ENCODE data around the gene MACC1.

Gene MACC1

GRCh38 chr7:20158684-20159083, 58.5 kb downstream of the MACC1 start:
- Histone ChIP-seq H3K9ac (ENCODE audit: low read depth in 1 of 2, low read length in 2 of 2) (no peak overlapping the region), H3K9me3 (ENCODE audit: control insufficient read depth in 2 of 2, low read length in 2 of 2) (no peaks in the 10 kb centered on the region), H3K36me3 (ENCODE audit: control insufficient read depth in 2 of 2, insufficient read depth in 2 of 2, low read length in 2 of 2) (peaks cover 2 to 6% of the 10 kb centered on the region in 2 donors), H3K4me1 (ENCODE audit: control insufficient read depth in 2 of 2, insufficient read depth in 2 of 2, low read length in 2 of 2) (no peaks in the 10 kb centered on the region), H3K27ac (ENCODE audit: low read depth in 2 of 2, low read length in 2 of 2) (no peak overlapping the region), H3K27me3 (ENCODE audit: control insufficient read depth in 2 of 2, insufficient read depth in 2 of 2, low read length in 2 of 2) (no peaks in the 10 kb centered on the region), H3K4me3 (ENCODE audit: low read length in 2 of 2) (no peak overlapping the region)

GRCh38 chr7:20157456-20157855, 59.7 kb downstream of the MACC1 start:
- Histone ChIP-seq H3K4me3 (ENCODE audit: low read length in 2 of 2) (no peak overlapping the region), H3K27ac (ENCODE audit: low read depth in 2 of 2, low read length in 2 of 2) (no peak overlapping the region), H3K9me3 (ENCODE audit: control insufficient read depth in 2 of 2, low read length in 2 of 2) (no peaks in the 10 kb centered on the region), H3K9ac (ENCODE audit: low read depth in 1 of 2, low read length in 2 of 2) (no peak overlapping the region), H3K4me1 (ENCODE audit: control insufficient read depth in 2 of 2, insufficient read depth in 2 of 2, low read length in 2 of 2) (no peaks in the 10 kb centered on the region), H3K36me3 (ENCODE audit: control insufficient read depth in 2 of 2, insufficient read depth in 2 of 2, low read length in 2 of 2) (peaks cover 2 to 6% of the 10 kb centered on the region in 2 donors), H3K27me3 (ENCODE audit: control insufficient read depth in 2 of 2, insufficient read depth in 2 of 2, low read length in 2 of 2) (no peaks in the 10 kb centered on the region)

GRCh38 chr7:20153999-20154398, 63.2 kb downstream of the MACC1 start:
- H3K9me3 ChIP-seq (ENCODE audit: control insufficient read depth in 2 of 2, low read length in 2 of 2), result no peaks in the 10 kb centered on the region
- H3K27ac ChIP-seq (ENCODE audit: low read depth in 2 of 2, low read length in 2 of 2), result no peak overlapping the region
- H3K9ac ChIP-seq (ENCODE audit: low read depth in 1 of 2, low read length in 2 of 2), result no peak overlapping the region
- H3K36me3 ChIP-seq (ENCODE audit: control insufficient read depth in 2 of 2, insufficient read depth in 2 of 2, low read length in 2 of 2), result peaks cover 2 to 6% of the 10 kb centered on the region in 2 donors
- no peaks in the 10 kb centered on the region for H3K27me3 ChIP-seq (ENCODE audit: control insufficient read depth in 2 of 2, insufficient read depth in 2 of 2, low read length in 2 of 2)
- H3K4me3 ChIP-seq (ENCODE audit: low read length in 2 of 2), result no peak overlapping the region
- no peaks in the 10 kb centered on the region for H3K4me1 ChIP-seq (ENCODE audit: control insufficient read depth in 2 of 2, insufficient read depth in 2 of 2, low read length in 2 of 2)

GRCh38 chr7:20153567-20153966, 63.6 kb downstream of the MACC1 start:
- H3K9me3 ChIP-seq (ENCODE audit: control insufficient read depth in 2 of 2, low read length in 2 of 2), result no peaks in the 10 kb centered on the region
- peaks cover 2 to 6% of the 10 kb centered on the region in 2 donors for H3K36me3 ChIP-seq (ENCODE audit: control insufficient read depth in 2 of 2, insufficient read depth in 2 of 2, low read length in 2 of 2)
- H3K27ac ChIP-seq (ENCODE audit: low read depth in 2 of 2, low read length in 2 of 2), result no peak overlapping the region
- no peak overlapping the region for H3K9ac ChIP-seq (ENCODE audit: low read depth in 1 of 2, low read length in 2 of 2)
- no peak overlapping the region for H3K4me3 ChIP-seq (ENCODE audit: low read length in 2 of 2)
- H3K4me1 ChIP-seq (ENCODE audit: control insufficient read depth in 2 of 2, insufficient read depth in 2 of 2, low read length in 2 of 2), result no peaks in the 10 kb centered on the region
- H3K27me3 ChIP-seq (ENCODE audit: control insufficient read depth in 2 of 2, insufficient read depth in 2 of 2, low read length in 2 of 2), result no peaks in the 10 kb centered on the region

GRCh38 chr7:20152511-20152910, 64.7 kb downstream of the MACC1 start:
- no peak overlapping the region for H3K27ac ChIP-seq (ENCODE audit: low read depth in 2 of 2, low read length in 2 of 2)

GRCh38 chr7:20151708-20152456, 65.3 kb downstream of the MACC1 start:
- Histone ChIP-seq H3K9me3 (ENCODE audit: control insufficient read depth in 2 of 2, low read length in 2 of 2) (no peaks in the 10 kb centered on the region), H3K36me3 (ENCODE audit: control insufficient read depth in 2 of 2, insufficient read depth in 2 of 2, low read length in 2 of 2) (peaks cover 2 to 6% of the 10 kb centered on the region in 2 donors), H3K4me1 (ENCODE audit: control insufficient read depth in 2 of 2, insufficient read depth in 2 of 2, low read length in 2 of 2) (no peaks in the 10 kb centered on the region), H3K27ac (ENCODE audit: low read depth in 2 of 2, low read length in 2 of 2) (no peak overlapping the region), H3K9ac (ENCODE audit: low read depth in 1 of 2, low read length in 2 of 2) (no peak overlapping the region), H3K27me3 (ENCODE audit: control insufficient read depth in 2 of 2, insufficient read depth in 2 of 2, low read length in 2 of 2) (no peaks in the 10 kb centered on the region), H3K4me3 (ENCODE audit: low read length in 2 of 2) (no peak overlapping the region)

More at GRCh38 chr7:20152511-20152910, 64.7 kb downstream of the MACC1 start:
- peaks cover 2 to 6% of the 10 kb centered on the region in 2 donors for H3K36me3 ChIP-seq (ENCODE audit: control insufficient read depth in 2 of 2, insufficient read depth in 2 of 2, low read length in 2 of 2)
- no peaks in the 10 kb centered on the region for H3K4me1 ChIP-seq (ENCODE audit: control insufficient read depth in 2 of 2, insufficient read depth in 2 of 2, low read length in 2 of 2)
- H3K27me3 ChIP-seq (ENCODE audit: control insufficient read depth in 2 of 2, insufficient read depth in 2 of 2, low read length in 2 of 2), result no peaks in the 10 kb centered on the region
- no peak overlapping the region for H3K4me3 ChIP-seq (ENCODE audit: low read length in 2 of 2)
- H3K9me3 ChIP-seq (ENCODE audit: control insufficient read depth in 2 of 2, low read length in 2 of 2), result no peaks in the 10 kb centered on the region
- H3K9ac ChIP-seq (ENCODE audit: low read depth in 1 of 2, low read length in 2 of 2), result no peak overlapping the region

- Histone ChIP-seq H3K9ac (ENCODE audit: low read depth in 1 of 2, low read length in 2 of 2) (no peak overlapping the region), H3K4me3 (ENCODE audit: low read length in 2 of 2) (no peak overlapping the region), H3K4me1 (ENCODE audit: control insufficient read depth in 2 of 2, insufficient read depth in 2 of 2, low read length in 2 of 2) (no peaks in the 10 kb centered on the region), H3K27ac (ENCODE audit: low read depth in 2 of 2, low read length in 2 of 2) (no peak overlapping the region), H3K36me3 (ENCODE audit: control insufficient read depth in 2 of 2, insufficient read depth in 2 of 2, low read length in 2 of 2) (no peaks in the 10 kb centered on the region), H3K9me3 (ENCODE audit: control insufficient read depth in 2 of 2, low read length in 2 of 2) (no peaks in the 10 kb centered on the region), H3K27me3 (ENCODE audit: control insufficient read depth in 2 of 2, insufficient read depth in 2 of 2, low read length in 2 of 2) (no peaks in the 10 kb centered on the region)
These were observed 70.7 kb downstream of the MACC1 start for GRCh38 chr7:20146451-20146850.

GRCh38 chr7:20144801-20145200, 72.4 kb downstream of the MACC1 start:
- Histone ChIP-seq H3K27ac (ENCODE audit: low read depth in 2 of 2, low read length in 2 of 2) (no peak overlapping the region), H3K36me3 (ENCODE audit: control insufficient read depth in 2 of 2, insufficient read depth in 2 of 2, low read length in 2 of 2) (peaks cover 0 to 3% of the 10 kb centered on the region in 2 donors), H3K9ac (ENCODE audit: low read depth in 1 of 2, low read length in 2 of 2) (no peak overlapping the region), H3K9me3 (ENCODE audit: control insufficient read depth in 2 of 2, low read length in 2 of 2) (no peaks in the 10 kb centered on the region), H3K27me3 (ENCODE audit: control insufficient read depth in 2 of 2, insufficient read depth in 2 of 2, low read length in 2 of 2) (no peaks in the 10 kb centered on the region), H3K4me1 (ENCODE audit: control insufficient read depth in 2 of 2, insufficient read depth in 2 of 2, low read length in 2 of 2) (no peaks in the 10 kb centered on the region), H3K4me3 (ENCODE audit: low read length in 2 of 2) (no peak overlapping the region)

- Histone ChIP-seq H3K4me3 (ENCODE audit: low read length in 2 of 2) (no peak overlapping the region), H3K27ac (ENCODE audit: low read depth in 2 of 2, low read length in 2 of 2) (no peak overlapping the region), H3K27me3 (ENCODE audit: control insufficient read depth in 2 of 2, insufficient read depth in 2 of 2, low read length in 2 of 2) (no peaks in the 10 kb centered on the region), H3K9me3 (ENCODE audit: control insufficient read depth in 2 of 2, low read length in 2 of 2) (no peaks in the 10 kb centered on the region), H3K36me3 (ENCODE audit: control insufficient read depth in 2 of 2, insufficient read depth in 2 of 2, low read length in 2 of 2) (peaks cover 0 to 3% of the 10 kb centered on the region in 2 donors), H3K4me1 (ENCODE audit: control insufficient read depth in 2 of 2, insufficient read depth in 2 of 2, low read length in 2 of 2) (no peaks in the 10 kb centered on the region), H3K9ac (ENCODE audit: low read depth in 1 of 2, low read length in 2 of 2) (no peak overlapping the region)
These were observed 75.5 kb downstream of the MACC1 start for GRCh38 chr7:20141666-20142065.

GRCh38 chr7:20141002-20141345, 76.2 kb downstream of the MACC1 start:
- Histone ChIP-seq H3K9me3 (ENCODE audit: control insufficient read depth in 2 of 2, low read length in 2 of 2) (no peaks in the 10 kb centered on the region), H3K27ac (ENCODE audit: low read depth in 2 of 2, low read length in 2 of 2) (no peak overlapping the region), H3K4me3 (ENCODE audit: low read length in 2 of 2) (no peak overlapping the region), H3K36me3 (ENCODE audit: control insufficient read depth in 2 of 2, insufficient read depth in 2 of 2, low read length in 2 of 2) (peaks cover 0 to 3% of the 10 kb centered on the region in 2 donors), H3K9ac (ENCODE audit: low read depth in 1 of 2, low read length in 2 of 2) (no peak overlapping the region), H3K27me3 (ENCODE audit: control insufficient read depth in 2 of 2, insufficient read depth in 2 of 2, low read length in 2 of 2) (no peaks in the 10 kb centered on the region), H3K4me1 (ENCODE audit: control insufficient read depth in 2 of 2, insufficient read depth in 2 of 2, low read length in 2 of 2) (no peaks in the 10 kb centered on the region)
